Heart left ventricle (tissue), 13 donors: ENCODE results near the gene RNF167.

Experiments used
- CTCF ChIP-seq, 12 donors: fragments of 200-600 bp; sonication (generic) in 4 of 12; IDR thresholded peaks; one replicate each; pipeline versions ENCODE4 v1.5.0 to v1.8.0; 2018 to 2022; ENCODE audit warnings: antibody characterized with exemption in 12 of 12, mild to moderate bottlenecking in 5 of 12
- POLR2A ChIP-seq, 2 donors: fragments of 450-650 bp; IDR thresholded peaks; one replicate each; pipeline ENCODE4 v1.6.1; 2017; ENCODE audit warnings: antibody characterized with exemption in 2 of 2, mild to moderate bottlenecking in 2 of 2, moderate library complexity in 2 of 2
- donor health status: ischemic (EF 13 %, LVEDD 7.1; RV severe dilation, severe dysfunction).
- donor health status: DM: no; HTN: yes; CAD: no.
- donor health status: DM: no; HTN: no; CAD: no.
- donor health status: ischemic (EF 25% LVEDD 6.9; RV normal size, moderate dysfunction).
- donor health status: ischemic (EF 25% LVEDD 5.7; RV mildly dilated, moderate dysfunction).
- donor health status: ischemic (EF 35%, LVEDD 5.7; RV mildly dilated, moderate dysfunction).
- donor health status: nonischemic (EF 11% LVEDD 7.7; RV severe dilation, severe dysfunction).
- donor health status: DM: yes; HTN: yes; CAD: no.
- donor health status: PGD.
- donor health status: ischemic (EF 29% LVEDD 5.4; RV normal size, mild dysfunction).
- donor health status: nonischemic (EF 23%, LVEDD 6.1; RV moderate dilation, normal function).

GRCh38 chr17:4897198-4897687 lies 42.8 kb upstream of the RNF167 start:
- TF ChIP-seq CTCF (IDR thresholded peaks at IDR 0.05): no peak
- no peak for TF ChIP-seq POLR2A (IDR thresholded peaks at IDR 0.05)
